ENCODE data around the gene TMIGD3.

The TMIGD3 gene

GRCh38 chr1:111507411-111508201 is 4.2 kb upstream of the TMIGD3 start:
- no peak for DNase-seq

- DNase-seq, result no peak
These were observed 3.1 kb upstream of the TMIGD3 start for GRCh38 chr1:111506561-111506960.

- DNase-seq, result no peak
These were observed 2.2 kb upstream of the TMIGD3 start for GRCh38 chr1:111505641-111506119.

GRCh38 chr1:111504097-111504496 is 664 bp upstream of the TMIGD3 start:
- no peak for DNase-seq

- no peak for DNase-seq
These were observed 1.8 kb downstream of the TMIGD3 start for GRCh38 chr1:111501645-111502044.

GRCh38 chr1:111499026-111499785 is 4.2 kb downstream of the TMIGD3 start:
- no peak for DNase-seq

GRCh38 chr1:111497592-111497991 is 5.8 kb downstream of the TMIGD3 start:
- no peak for DNase-seq

- DNase-seq, result no peak
These were observed 7.0 kb downstream of the TMIGD3 start for GRCh38 chr1:111496398-111496797.

GRCh38 chr1:111491070-111491469 is 12.4 kb downstream of the TMIGD3 start:
- no peak for DNase-seq

GRCh38 chr1:111490220-111490619 is 13.2 kb downstream of the TMIGD3 start:
- DNase-seq, result no peak

- DNase-seq, result no peak
These were observed 13.8 kb downstream of the TMIGD3 start for GRCh38 chr1:111489604-111490003.

GRCh38 chr1:111488669-111489068 is 14.8 kb downstream of the TMIGD3 start:
- DNase-seq, result no peak

GRCh38 chr1:111487133-111487532 is 16.3 kb downstream of the TMIGD3 start:
- no peak for DNase-seq

GRCh38 chr1:111486431-111486830 is 17.0 kb downstream of the TMIGD3 start:
- DNase-seq, result no peak

GRCh38 chr1:111484391-111485026 is 18.9 kb downstream of the TMIGD3 start:
- no peak for DNase-seq

- DNase-seq, result no peak
These were observed 19.6 kb downstream of the TMIGD3 start for GRCh38 chr1:111483876-111484275.

GRCh38 chr1:111483166-111483565 is 20.3 kb downstream of the TMIGD3 start:
- DNase-seq, result no peak

GRCh38 chr1:111481387-111482221 is 21.8 kb downstream of the TMIGD3 start:
- peak; percentile 45 for DNase-seq

- DNase-seq, result no peak
These were observed 22.8 kb downstream of the TMIGD3 start for GRCh38 chr1:111480674-111481073.

GRCh38 chr1:111476761-111477309 is 26.6 kb downstream of the TMIGD3 start:
- DNase-seq, result no peak

- DNase-seq, result no peak
These were observed 27.2 kb downstream of the TMIGD3 start for GRCh38 chr1:111476214-111476613.

GRCh38 chr1:111475701-111476100 is 27.7 kb downstream of the TMIGD3 start:
- DNase-seq, result peak; percentile 51

All from NCI-H2107 (cell line).